Non-pigmented ciliary epithelial cell (primary cell): Measurements from ENCODE around the gene SMOC1.
A peak's percentile ranks its signal among the peaks of the same experiment; 100 is the strongest.
"Not testable (repeated sequence)": the region's sequence is repeated elsewhere in the genome, so short reads cannot be mapped to it uniquely, and the experiment has no call there.

Experiments
- DNase-seq: peaks from one replicate; pipeline ENCODE4 v3.0.0-alpha.2; 2010; ENCODE audit warnings: low read depth

The SMOC1 gene

GRCh38 chr14:69901113-69901951 is 22.1 kb downstream of the SMOC1 start:
- DNase-seq, result no peak

- not testable (repeated sequence) for DNase-seq
These were observed 23.8 kb downstream of the SMOC1 start for GRCh38 chr14:69903046-69903445.

- no peak for DNase-seq
These were observed 25.0 kb downstream of the SMOC1 start for GRCh38 chr14:69904246-69904645.

GRCh38 chr14:69906201-69906600 is 27.0 kb downstream of the SMOC1 start:
- no peak for DNase-seq

- no peak for DNase-seq
These were observed 30.8 kb downstream of the SMOC1 start for GRCh38 chr14:69909826-69910550.

GRCh38 chr14:69910871-69911270 is 31.7 kb downstream of the SMOC1 start:
- DNase-seq, result no peak

GRCh38 chr14:69913686-69914085 is 34.5 kb downstream of the SMOC1 start:
- no peak for DNase-seq

GRCh38 chr14:69916396-69916795 is 37.2 kb downstream of the SMOC1 start:
- DNase-seq, result no peak

- no peak for DNase-seq
These were observed 38.1 kb downstream of the SMOC1 start for GRCh38 chr14:69917287-69917686.

- no peak for DNase-seq
These were observed 40.6 kb downstream of the SMOC1 start for GRCh38 chr14:69919815-69920214.

GRCh38 chr14:69921052-69921451 is 41.8 kb downstream of the SMOC1 start:
- peak; percentile 70 for DNase-seq

GRCh38 chr14:69922198-69922597 is 43.0 kb downstream of the SMOC1 start:
- no peak for DNase-seq

GRCh38 chr14:69924201-69924600 is 45.0 kb downstream of the SMOC1 start:
- DNase-seq, result no peak

GRCh38 chr14:69928111-69928523 is 48.9 kb downstream of the SMOC1 start:
- peak; percentile 15 for DNase-seq

- DNase-seq, result no peak
These were observed 51.7 kb downstream of the SMOC1 start for GRCh38 chr14:69930780-69931379.

GRCh38 chr14:69931960-69932359 is 52.7 kb downstream of the SMOC1 start:
- no peak for DNase-seq

GRCh38 chr14:69932391-69932790 is 53.2 kb downstream of the SMOC1 start:
- DNase-seq, result no peak

- DNase-seq, result no peak
These were observed 54.5 kb downstream of the SMOC1 start for GRCh38 chr14:69933623-69934275.

GRCh38 chr14:69937367-69938081 is 58.3 kb downstream of the SMOC1 start:
- no peak for DNase-seq

- no peak for DNase-seq
These were observed 59.5 kb downstream of the SMOC1 start for GRCh38 chr14:69938751-69939150.
